CD1c-positive myeloid dendritic cell (primary cell): ENCODE results near the gene CXCR2.
"Not testable (repeated sequence)": the region's sequence is repeated elsewhere in the genome, so short reads cannot be mapped to it uniquely, and the experiment has no call there.

Experiments used
- DNase-seq: peaks from one replicate; pipeline ENCODE4 v3.0.0-alpha.2; 2016; ENCODE audit errors: extremely low spot score

The CXCR2 gene

DNA sequence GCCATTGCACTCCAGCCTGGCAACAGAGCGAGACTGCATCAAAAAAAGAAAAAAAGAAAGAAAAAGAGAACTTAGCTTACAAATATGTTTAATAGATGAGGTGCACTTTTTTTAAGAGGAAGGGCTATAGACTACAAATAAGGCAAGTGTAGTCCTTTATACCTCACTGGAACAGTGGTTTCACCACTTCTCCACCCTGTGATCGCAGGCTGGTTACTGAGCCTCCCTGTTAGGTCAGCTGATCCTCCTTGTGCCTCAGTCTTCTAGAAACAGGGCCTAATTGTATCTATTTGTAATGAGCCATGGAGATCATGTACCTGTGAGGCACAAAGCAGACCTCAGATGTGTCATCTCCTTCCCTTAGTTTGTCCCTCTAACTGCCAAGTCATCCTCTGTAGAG, 4.5 kb downstream of the CXCR2 start:
- DNase-seq = no peak

DNA sequence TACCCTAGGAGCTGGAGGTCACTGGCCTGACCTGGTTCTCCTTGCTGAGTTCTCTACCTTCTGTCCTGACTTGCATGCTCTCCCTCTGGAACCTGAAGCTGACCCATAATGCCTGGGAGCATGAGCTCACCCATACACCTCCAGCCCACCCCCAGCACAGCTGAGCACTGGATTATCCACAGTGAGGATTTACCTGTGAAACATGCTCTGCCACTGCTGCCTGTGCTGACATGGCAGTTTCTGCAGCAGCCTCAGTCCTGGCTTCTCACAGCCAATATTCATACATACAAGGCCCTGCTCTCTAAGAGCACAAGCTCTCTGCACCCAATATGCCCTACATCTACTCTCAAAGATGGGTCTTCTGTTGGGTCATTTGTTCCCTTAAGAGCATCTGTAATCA, 5.0 kb downstream of the CXCR2 start:
- no peak for DNase-seq

DNA sequence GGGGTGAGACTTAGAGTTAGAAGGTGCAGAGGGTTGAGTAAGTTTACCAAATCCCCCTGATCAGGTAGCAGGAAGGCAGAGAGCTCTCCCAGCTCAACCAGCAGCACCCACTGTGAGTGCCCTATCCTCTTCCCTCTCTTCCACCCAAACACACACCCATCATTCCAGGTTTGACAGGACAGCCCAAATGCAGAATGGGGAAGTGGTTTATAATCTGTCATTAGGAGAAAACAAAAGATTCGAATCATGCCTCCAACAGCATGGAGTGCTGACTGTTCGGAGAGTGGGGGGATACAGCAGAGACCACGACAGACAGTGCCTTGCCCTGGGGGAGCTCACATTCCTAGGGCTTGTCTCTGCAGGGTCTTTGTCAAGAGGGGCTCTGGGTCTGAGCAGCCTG, 11.7 kb downstream of the CXCR2 start:
- peak; percentile 27 for DNase-seq

DNA sequence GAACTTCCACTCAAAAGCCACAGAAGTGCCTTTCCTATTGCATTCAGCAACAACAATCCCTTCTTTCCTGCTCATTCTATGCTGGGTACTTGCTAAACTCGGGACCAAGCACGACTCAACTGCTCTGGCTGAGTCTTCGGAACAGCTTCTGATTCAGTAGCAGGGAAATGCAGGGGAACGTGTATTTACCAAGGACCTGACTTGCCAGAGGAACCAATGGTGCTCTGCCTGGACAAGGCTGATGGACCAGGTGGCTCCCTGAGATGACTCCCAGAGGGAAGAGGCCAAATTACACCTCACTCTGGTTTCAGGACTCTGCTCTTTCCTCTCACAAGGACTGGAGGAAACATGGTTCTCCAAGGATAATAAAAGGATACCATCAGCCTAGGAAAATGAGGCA, 12.2 kb downstream of the CXCR2 start:
- no peak for DNase-seq

DNA sequence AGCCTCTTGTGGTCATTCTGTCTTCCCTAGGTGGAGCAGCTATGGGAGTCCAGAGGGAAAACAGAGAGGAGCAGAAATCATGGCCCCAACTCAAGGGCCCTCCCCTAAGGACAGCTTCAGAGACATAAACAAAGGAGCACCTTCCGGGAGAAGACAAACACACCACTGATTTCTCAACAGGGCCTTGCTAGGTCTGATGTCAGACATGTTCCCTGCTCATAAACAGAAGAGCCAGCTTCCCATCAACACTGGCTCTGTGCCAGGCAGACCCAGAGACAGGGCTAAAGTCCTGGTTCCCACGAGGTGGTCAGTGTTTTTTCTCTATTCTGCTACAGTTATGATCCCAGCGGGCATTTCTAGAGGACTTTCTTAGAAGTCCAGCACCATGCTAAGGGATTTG, 19.3 kb downstream of the CXCR2 start:
- no peak for DNase-seq

DNA sequence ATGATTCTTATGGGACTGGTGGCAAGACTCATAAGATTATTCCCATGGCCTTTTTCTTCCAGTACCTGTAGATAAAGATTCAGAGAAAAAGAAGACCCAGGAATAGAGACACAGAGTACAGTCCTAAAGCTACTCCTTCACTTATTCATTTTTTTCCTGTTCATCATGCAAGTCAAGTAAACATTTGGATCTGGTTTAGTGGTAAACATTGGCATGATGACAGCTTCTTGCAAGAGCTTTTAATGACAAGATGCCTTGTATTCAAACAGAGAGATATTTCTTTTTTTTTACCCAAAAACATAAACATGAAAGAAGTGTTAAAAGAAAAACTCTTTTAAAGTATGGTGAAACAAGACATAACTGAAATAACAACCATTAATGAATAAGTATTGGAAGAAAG, 20.2 kb downstream of the CXCR2 start:
- no peak for DNase-seq

DNA sequence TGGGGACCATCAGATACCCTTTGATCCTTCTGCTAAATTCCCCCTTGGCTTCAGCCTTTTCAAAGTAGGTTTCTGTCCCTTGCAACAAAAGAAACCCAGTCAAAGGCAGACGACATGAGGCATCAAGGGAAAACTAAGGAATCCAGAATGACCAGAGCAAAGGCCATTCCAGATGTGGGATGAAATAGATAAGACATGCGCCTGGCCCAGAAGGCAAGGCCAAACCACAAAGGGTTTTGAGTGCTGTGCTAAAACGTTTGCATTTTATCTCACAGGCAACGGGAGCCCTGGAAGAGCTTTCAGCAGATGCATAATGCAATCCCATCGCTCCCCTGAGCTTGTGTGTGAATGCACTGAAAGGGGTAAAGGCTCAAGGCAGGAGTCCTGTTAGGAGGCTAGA, 23.3 kb downstream of the CXCR2 start:
- DNase-seq = no peak

DNA sequence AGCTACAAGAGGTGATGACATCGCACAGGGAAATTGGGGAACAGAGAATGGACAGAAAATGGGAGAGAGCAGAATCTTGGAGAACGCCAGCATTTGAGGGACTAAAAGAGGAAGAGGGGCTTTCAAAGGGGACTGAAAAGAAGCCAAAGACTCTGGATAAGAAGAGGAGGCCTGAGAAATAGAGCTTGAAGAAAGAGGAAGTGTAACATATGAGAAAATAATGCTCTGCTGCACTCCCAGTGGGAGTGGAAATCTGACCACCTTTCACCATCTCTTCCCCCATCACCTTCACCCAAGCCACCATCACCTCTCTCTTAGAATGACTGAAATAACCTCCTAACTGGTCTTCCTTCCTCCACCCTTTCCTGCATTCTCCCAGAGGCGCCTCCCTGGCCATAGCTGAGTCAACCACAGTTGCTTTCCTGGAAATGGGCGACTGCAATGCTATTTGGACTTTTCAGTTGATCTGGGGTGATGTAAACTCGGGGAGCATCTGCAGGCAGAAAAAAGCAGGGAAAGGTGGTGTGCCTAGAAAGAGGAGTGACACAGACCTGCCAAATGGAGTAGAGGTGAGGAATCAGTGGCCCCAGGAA, 24.1 kb downstream of the CXCR2 start:
- DNase-seq = peak; percentile 47

DNA sequence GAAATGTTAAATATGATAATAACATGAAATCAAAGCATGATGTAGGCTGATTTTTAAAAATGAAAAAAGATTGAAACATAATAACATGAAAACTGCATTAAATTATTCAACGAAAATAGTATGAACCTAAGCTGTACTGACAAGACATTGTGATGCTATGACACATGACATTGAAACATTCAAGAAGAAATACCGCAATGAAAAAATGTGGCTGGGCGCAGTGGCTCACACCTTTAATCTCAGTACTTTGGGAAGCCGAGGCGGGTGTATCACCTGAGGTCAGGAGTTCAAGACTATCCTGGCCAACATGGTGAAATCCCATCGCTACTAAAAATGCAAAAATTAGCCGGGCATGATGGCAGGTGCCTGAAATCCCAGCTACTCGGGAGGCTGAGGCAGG, 26.3 kb downstream of the CXCR2 start:
- no peak for DNase-seq

DNA sequence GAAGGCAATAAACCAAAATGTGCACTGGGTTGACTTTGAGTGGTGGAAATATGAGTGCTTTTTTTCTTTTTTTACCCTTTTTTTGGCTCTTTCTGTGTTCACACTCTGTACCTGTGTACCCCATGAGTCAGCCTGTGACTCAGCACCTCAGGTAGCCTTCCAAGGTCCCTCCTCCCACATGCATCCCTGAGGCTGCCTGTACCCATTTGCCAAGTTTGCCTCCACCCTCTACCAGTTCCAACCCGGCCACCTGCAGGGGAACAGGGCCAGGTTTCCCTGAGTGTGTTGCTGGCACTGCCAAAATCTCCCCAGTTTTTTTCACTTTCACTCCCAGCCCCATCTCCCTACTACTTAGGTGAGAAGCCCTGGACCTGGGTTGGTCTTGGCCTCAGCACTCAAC, 26.9 kb downstream of the CXCR2 start:
- DNase-seq = no peak

DNA sequence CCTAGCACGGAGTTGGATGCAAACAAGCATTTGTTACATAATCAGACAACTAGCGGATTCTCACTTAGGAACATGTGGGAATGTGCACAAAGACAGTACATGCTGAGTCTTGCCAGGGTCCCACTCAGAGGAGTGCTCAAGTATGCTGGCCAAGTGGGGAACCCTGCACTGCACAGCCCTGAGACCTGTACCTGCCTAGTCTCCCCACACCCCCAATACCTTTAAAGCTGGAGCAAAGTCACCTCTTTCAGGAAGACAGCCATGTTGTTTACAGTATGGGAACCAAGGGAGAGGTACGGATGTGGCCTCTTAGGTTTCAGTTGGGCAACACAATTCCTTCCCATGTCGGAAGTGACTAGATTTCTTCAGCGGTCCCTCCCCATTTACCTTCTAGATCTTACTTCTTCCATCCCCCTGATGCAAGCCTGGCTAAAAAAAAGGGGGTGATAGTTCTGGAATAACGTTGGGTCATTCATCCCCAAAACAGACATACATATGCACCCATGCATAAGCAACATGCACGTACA, 30.2 kb downstream of the CXCR2 start:
- no peak for DNase-seq

DNA sequence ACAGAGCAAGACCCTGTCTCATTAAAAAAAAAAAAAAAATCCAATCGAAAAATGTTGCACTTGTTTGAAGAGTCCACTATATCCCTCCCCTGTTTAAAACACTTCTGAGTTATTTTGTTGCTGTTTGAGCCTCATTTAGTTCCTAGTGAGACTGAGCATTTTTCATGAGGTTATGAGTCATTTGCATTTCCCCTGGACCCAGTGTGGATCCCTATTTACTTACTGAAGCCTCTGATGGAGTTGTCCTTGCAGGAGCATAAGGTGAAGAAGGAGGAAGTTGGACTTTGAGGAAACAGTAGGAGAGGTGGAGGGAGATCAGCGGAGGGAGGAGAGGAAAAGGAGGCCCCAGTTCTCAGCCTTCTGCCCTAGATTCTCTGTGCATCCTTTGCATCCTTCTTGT, 35.8 kb downstream of the CXCR2 start:
- peak; percentile 69 for DNase-seq

DNA sequence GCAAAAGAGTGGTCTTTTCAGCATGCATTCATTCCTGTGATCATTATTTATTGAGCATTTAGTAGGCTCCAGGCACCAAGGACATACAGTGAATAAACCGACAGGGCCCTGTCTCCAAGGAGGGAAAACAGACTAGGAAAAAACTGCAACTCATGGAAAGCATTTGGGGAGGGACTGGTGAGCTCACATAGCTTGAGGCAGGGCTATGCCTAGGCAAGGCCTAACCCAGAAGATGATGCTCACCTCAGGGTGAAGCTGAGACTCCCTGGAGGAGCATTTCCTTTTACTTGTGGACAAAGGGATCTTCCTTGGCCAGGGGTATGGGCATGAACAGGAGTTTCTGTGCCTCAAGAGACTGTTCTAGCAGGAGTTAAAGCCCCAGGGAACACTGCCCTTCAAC, 37.0 kb downstream of the CXCR2 start:
- no peak for DNase-seq

DNA sequence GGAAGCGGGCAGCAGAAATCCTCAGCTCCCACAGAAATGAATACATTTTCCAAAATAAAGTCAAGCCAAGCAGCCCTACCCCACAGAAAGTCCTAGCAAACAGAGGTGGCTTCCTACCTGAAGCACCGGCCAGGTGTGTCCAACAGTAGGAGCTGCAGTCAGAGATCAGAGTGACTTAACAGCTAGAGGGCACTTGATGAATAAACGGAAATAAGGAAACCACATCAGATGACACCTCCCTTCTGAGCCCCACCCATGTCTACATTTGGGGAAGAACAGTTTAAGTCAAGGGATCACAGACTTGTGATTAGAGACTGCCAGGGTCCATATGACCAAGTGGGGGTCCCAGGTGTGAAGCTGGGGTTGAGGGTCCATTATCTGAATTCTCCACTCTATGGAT, 41.0 kb downstream of the CXCR2 start, which contains the start of gene CXCR1:
Gene CXCR1, minus strand, starts transcription at position 172 of the 400 bp plus-strand sequence. CDS start 1,751 bp downstream, outside the sequence.
- DNase-seq = peak; percentile 69

DNA sequence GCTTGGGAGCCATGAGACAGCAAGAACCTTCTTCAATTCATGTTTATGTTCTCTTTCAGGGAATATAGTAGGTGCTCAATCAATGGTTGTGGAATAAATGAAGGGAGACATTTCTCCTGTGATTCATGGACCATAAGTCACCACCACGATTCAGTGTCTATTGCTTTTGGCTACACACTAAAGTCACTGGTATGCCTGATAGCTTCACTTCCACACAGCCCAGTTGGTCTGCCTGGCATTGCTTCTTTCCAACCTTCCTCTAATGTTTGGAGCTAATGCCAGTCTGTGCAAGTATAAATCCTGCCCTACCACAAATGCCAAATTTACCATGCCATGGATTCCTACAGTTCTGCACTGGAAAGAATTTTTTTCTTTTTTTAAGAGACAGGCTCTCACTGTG, 42.2 kb downstream of the CXCR2 start:
- DNase-seq = no peak

DNA sequence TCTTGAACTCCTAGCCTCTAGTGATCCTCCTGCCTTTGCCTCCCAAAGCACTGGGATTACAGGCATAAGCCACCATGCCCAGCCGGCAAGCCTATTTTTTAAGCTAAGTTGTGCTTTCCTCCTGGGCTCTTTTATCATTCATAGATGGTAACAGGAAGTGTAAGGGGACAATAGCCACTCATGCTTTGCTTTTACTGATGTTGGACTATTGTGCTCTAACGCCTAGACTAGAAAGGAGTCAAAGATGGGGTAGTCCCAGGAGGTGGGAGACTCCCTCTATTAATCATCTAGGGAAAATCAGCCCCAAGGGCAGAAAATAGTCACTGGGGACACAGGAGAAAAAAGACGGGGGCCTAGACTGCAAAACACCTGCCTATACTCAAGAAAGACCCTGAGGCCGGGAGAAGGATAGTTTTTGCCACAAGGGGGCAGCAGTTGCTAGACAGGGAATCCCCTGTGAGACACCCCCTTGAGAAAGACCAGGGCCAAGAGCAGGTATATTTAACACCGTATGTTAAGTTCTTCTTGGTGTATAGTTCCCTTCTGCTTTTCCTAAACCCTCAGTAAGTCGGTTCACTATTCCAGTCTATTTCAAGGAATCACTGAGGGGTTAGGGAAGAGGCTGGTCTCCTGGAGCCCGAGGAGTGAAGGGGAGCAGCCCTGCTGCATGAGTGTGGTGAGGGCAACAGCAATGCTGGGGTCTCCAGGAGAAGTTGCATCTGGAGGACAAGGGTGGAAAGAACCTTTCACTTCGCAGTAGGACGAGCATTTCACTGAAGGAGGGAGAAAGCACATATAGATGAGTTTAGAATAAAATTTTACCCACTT, 43.0 kb downstream of the CXCR2 start:
- DNase-seq = peak; percentile 52

DNA sequence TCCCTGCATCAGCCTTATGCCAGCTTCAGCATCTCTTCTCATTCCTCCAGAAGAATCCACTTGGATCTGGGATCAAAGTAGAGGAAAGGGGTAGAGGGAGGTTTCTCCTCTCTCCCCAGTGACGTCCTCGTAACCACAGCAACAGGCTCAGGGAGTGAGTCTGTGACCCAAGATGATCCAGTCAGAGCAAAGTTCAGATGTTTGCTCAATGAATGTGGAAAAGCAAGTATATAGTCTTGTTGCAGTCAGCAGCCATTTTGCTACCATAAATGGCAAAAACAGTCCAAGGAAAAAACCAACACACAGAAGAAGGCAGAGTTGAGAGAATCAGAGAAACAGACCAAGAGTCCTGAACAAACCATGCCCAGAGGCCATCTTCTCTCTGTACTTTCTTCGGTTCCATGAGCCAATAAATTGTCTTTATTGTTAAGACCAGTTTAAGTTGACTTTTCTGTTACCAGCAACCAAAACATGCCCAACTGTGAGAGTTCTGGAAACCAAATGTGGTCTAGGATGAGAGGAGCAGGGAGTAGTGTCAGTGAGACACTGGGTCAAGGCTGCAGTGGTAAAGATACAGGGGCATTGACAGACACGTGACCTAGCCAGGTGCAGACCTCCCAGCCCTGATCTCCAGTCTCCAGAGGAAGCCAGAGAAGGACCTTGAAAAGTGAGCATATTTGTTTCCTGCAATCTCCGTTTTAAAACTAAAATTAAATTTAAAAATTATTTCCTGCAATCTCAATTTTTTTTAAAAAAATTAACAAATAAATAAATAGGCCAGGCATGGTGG, 44.1 kb downstream of the CXCR2 start:
- no peak for DNase-seq

DNA sequence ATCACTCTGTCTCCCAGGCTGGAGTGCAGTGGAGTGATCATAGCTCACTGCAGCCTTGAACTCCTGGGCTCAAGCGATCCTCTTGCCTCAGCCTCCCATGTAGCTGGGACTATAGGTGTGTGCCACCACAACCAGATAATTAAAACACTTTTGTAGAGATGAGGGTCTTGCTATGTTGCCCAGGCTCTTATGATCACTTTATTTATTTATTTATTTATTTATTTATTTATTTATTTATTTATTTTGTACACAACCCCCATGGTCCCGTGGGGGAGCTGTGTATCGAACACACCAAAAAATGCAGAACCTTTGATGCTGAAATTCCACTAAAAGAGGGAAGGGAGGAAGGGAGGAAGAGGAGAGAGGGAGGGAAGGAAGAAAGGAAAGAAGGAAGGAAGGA, 45.9 kb downstream of the CXCR2 start:
- not testable (repeated sequence) for DNase-seq

DNA sequence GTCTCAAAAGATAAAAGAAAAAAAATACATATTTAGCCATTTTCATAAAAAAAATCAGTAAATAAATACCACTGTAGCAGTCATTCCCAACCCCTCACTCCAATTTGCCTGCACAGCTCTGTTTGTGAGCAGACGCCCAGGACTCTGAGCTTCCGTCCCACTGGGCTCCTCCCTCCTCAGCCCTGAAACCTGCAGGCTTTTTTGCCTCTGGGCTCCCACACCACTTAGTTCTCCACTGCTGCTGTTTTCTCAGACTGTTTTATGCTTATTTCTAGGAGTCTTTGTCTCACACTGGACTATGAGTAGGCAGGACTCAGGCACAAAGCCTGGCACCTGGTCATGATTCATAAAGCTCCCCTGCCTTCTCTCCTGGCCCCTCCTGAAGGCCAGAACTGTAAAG, 47.0 kb downstream of the CXCR2 start:
- DNase-seq = no peak

DNA sequence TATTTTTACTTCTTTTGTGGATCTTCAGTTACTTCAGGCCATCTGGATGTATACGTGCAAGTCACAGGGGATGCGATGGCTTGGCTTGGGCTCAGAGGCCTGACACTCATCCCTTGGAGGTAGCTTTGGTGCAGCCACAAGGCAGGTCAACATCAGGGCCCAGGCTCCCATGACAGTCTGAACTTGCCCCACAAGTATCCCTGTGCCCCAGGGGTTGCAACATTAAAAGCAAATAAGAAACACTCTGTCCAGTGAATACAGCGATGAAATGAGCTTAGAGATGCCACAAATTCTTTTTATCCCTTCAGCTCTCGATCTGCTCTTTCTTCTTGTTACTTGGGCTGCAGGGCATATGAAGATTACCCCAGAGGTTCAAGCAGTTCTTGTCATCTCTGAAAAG, 54.0 kb downstream of the CXCR2 start:
- no peak for DNase-seq

DNA sequence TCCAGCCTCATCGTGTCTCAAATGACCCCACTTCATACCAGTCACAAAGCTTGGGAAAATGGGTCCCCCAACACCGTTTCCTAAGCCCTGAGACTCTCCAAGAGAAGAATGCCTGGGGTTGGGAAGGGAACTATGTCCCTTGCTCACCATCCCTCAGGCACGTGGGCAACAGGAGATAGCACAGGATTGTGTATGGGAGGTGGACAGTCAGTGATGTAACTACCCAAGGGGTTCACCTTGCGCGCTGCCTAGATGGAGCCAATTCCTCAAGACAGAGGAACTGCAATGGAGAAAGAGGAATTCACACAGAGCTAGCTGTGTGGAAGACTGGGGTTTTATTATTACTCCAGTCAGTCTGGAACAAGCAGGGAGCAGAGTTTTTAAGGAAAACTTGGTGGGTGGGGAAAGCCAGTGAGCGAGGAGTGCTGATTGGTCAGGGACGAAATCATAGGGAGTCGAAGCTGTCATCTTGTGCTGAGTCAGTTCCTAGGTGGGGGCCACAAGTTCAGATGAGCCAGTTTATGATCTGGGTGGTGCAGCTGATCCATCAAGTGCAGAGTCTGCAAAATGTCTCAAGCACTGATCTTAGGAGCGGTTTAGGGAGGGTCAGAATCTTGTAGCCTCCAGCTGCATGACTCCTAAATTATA, 54.8 kb downstream of the CXCR2 start:
- no peak for DNase-seq

DNA sequence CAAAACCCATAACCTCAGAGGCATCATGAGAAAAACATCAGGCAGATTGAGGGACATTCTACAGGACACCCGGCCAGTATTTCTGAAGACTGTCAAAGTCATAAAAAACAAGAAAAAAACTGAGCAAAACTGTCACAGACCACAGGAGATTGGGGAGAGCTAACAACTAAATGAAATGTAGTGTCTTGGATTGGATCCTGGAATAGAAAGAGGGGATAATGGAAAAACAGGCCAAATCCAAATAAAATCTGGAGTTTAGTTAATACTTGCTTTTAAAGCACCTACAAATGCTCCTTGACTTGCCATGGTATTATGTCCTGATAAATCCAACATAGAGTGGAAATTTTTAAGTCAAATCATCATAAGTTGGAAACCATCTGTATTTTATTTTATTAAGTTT, 58.5 kb downstream of the CXCR2 start:
- no peak for DNase-seq
